NCI-H128 (cell line): ENCODE data around the gene DCAF16.
"Not testable (repeated sequence)": the region's sequence is repeated elsewhere in the genome, so short reads cannot be mapped to it uniquely, and the experiment has no call there.

ENCODE experiments used
- DNase-seq: peaks from one replicate; lab custom pipeline; 2025; ENCODE audit not compliant: unreplicated experiment; lab: John Stamatoyannopoulos, UW

The DCAF16 gene

GRCh38 chr4:17810260-17811077, at the start of gene DCAF16, which contains the start of gene NCAPG:
TSS of gene DCAF16 (minus strand) at chr4:17810757. CDS start at chr4:17804141, 6,616 bp downstream.
TSS of gene NCAPG (plus strand) at chr4:17810979. CDS start at chr4:17811078, 99 bp downstream.
- DNase-seq = peak; percentile 97

- no peak for DNase-seq
Measured at GRCh38 chr4:17859793-17860406, 49.3 kb upstream of the DCAF16 start.

GRCh38 chr4:17854036-17854435, 43.5 kb upstream of the DCAF16 start:
- DNase-seq = no peak

GRCh38 chr4:17851959-17852358, 41.4 kb upstream of the DCAF16 start:
- no peak for DNase-seq

- not testable (repeated sequence) for DNase-seq
Measured at GRCh38 chr4:17850295-17850694, 39.7 kb upstream of the DCAF16 start.

- no peak for DNase-seq
Measured at GRCh38 chr4:17846266-17846665, 35.7 kb upstream of the DCAF16 start.

- no peak for DNase-seq
Measured at GRCh38 chr4:17823871-17824669, 13.5 kb upstream of the DCAF16 start.

GRCh38 chr4:17817027-17817426, 6.5 kb upstream of the DCAF16 start:
- no peak for DNase-seq

- no peak for DNase-seq
Measured at GRCh38 chr4:17816142-17816541, 5.6 kb upstream of the DCAF16 start.

- no peak for DNase-seq
Measured at GRCh38 chr4:17814140-17814539, 3.6 kb upstream of the DCAF16 start.

GRCh38 chr4:17812801-17813200, 2.2 kb upstream of the DCAF16 start:
- DNase-seq = no peak

GRCh38 chr4:17812125-17812524, 1.6 kb upstream of the DCAF16 start:
- no peak for DNase-seq

GRCh38 chr4:17811078-17811603, 584 bp upstream of the DCAF16 start:
- no peak for DNase-seq

- DNase-seq = no peak
Measured at GRCh38 chr4:17809667-17810066, 890 bp downstream of the DCAF16 start.

- DNase-seq = no peak
Measured at GRCh38 chr4:17807446-17807845, 3.1 kb downstream of the DCAF16 start.

GRCh38 chr4:17805580-17806155, 4.9 kb downstream of the DCAF16 start:
- DNase-seq = no peak

- no peak for DNase-seq
Measured at GRCh38 chr4:17797808-17798207, 12.7 kb downstream of the DCAF16 start.

- no peak for DNase-seq
Measured at GRCh38 chr4:17794730-17795129, 15.8 kb downstream of the DCAF16 start.

- no peak for DNase-seq
Measured at GRCh38 chr4:17788956-17789355, 21.6 kb downstream of the DCAF16 start.

- DNase-seq = no peak
Measured at GRCh38 chr4:17787315-17787714, 23.2 kb downstream of the DCAF16 start.

GRCh38 chr4:17786567-17786966, 24.0 kb downstream of the DCAF16 start:
- no peak for DNase-seq
